Left lung (tissue), 10 donors: Measurements from ENCODE around the gene DDAH1. TPM values are rescaled to one million over a fixed set of nuclear protein-coding genes. Genes with fewer than 3 reads are reported as not detected.

ENCODE experiments used
- ATAC-seq: fragments of 200-7000 bp; cut with Tn5 transposase; one replicate; pipeline ENCODE4 v1.9.1; 2020; ENCODE audit warnings: moderate library complexity
- DNase-seq, 4 donors: peaks; one replicate each; pipeline ENCODE4 v3.0.0-alpha.2; 2013 to 2020
- H3K27ac ChIP-seq, 2 donors: fragments of 200-600 bp; sonication (generic) in 1 of 2; one replicate each; pipeline versions ENCODE4 v1.5.0 to v1.8.0; 2020 to 2021
- H3K27me3 ChIP-seq, 2 donors: fragments of 200-600 bp; sonication (generic) in 1 of 2; one replicate each; pipeline versions ENCODE4 v1.5.0 to v1.8.0; 2020 to 2021
- H3K36me3 ChIP-seq, 2 donors: fragments of 200-600 bp; sonication (generic) in 1 of 2; one replicate each; pipeline versions ENCODE4 v1.5.0 to v1.8.0; 2020 to 2021
- H3K4me1 ChIP-seq, 2 donors: fragments of 200-600 bp; one replicate each; pipeline ENCODE4 v1.8.0; 2021
- H3K4me3 ChIP-seq, 2 donors: fragments of 200-600 bp; sonication (generic) in 1 of 2; one replicate each; pipeline versions ENCODE4 v1.5.0 to v1.8.0; 2020 to 2021; ENCODE audit warnings: mild to moderate bottlenecking in 1 of 2
- H3K9me3 ChIP-seq, 2 donors: fragments of 200-600 bp; sonication (generic) in 1 of 2; one replicate each; pipeline versions ENCODE4 v1.5.0 to v1.8.0; 2020 to 2021
- CTCF ChIP-seq, 2 donors: fragments of 200-600 bp; sonication (generic) in 1 of 2; IDR thresholded peaks; one replicate each; pipeline versions ENCODE4 v1.5.0 to v1.8.0; 2021; ENCODE audit warnings: antibody characterized with exemption in 2 of 2
- intact Hi-C, 2 donors: fragments of 100-400 bp; cut with DNase I; formaldehyde crosslinking; loops; one replicate each; pipeline versions ENCODE4 v1.11.2 to v1.14.2; 2022
- polyA plus RNA-seq, 6 donors: library from polyadenylated mRNA; unstranded; fragments of 120-200 nt; gene quantifications; one replicate each; pipeline ENCODE4 v1.2.1, GENCODE V29; 2013; ENCODE audit not compliant: insufficient read length in 6 of 6
- total RNA-seq, 2 donors: library from RNA; stranded (reverse); fragmentation: NEBNext Ultra II Directional; extraction: Animal tissue kit (Norgen Biotek cat#: 25700); gene quantifications; one replicate each; pipeline ENCODE4 v1.2.1, GENCODE V29; 2021
- donor health status: DM: no; HTN: yes; CAD: no.
- donor health status: DM: no; HTN: no; CAD: no.

The DDAH1 gene
- total and polyA plus RNA-seq, 8 donors = 71.5 to 121 (median 89.8) TPM

GRCh38 chr1:85447006-85447943 is 17.7 kb downstream of the DDAH1 start:
- Histone ChIP-seq H3K4me1 (no peaks in the 10 kb centered on the region), H3K27ac (no peak overlapping the region), H3K4me3 (no peak overlapping the region), H3K9me3 (no peaks in the 10 kb centered on the region), H3K36me3 (no peaks in the 10 kb centered on the region), H3K27me3 (no peaks in the 10 kb centered on the region)
- DNase-seq (no peak), ATAC-seq (no peak)
- TF ChIP-seq CTCF (IDR thresholded peaks at IDR 0.05) = no peak
- intact Hi-C loops = no loop called here

GRCh38 chr1:85445906-85446305 is 19.1 kb downstream of the DDAH1 start:
- Histone ChIP-seq H3K4me1 (no peaks in the 10 kb centered on the region), H3K27me3 (no peaks in the 10 kb centered on the region), H3K27ac (no peak overlapping the region), H3K4me3 (no peak overlapping the region), H3K36me3 (no peaks in the 10 kb centered on the region), H3K9me3 (no peaks in the 10 kb centered on the region)
- intact Hi-C loops = no loop called here
- no peak for DNase-seq
- TF ChIP-seq CTCF (IDR thresholded peaks at IDR 0.05) = no peak
- no peak for ATAC-seq

GRCh38 chr1:85444381-85444780 is 20.6 kb downstream of the DDAH1 start:
- no peaks in the 10 kb centered on the region for H3K4me1 ChIP-seq
- H3K27ac ChIP-seq = no peak overlapping the region
- no peak for TF ChIP-seq CTCF (IDR thresholded peaks at IDR 0.05)
- H3K27me3 ChIP-seq = no peaks in the 10 kb centered on the region
- DNase-seq (no peak), ATAC-seq (no peak)
- no peak overlapping the region for H3K4me3 ChIP-seq
- intact Hi-C loops = no loop called here
- no peaks in the 10 kb centered on the region for H3K9me3 ChIP-seq
- H3K36me3 ChIP-seq = no peaks in the 10 kb centered on the region

GRCh38 chr1:85440612-85441011 is 24.3 kb downstream of the DDAH1 start:
- Histone ChIP-seq H3K4me3 (no peak overlapping the region), H3K36me3 (no peaks in the 10 kb centered on the region), H3K27me3 (no peaks in the 10 kb centered on the region), H3K4me1 (no peaks in the 10 kb centered on the region), H3K27ac (no peak overlapping the region), H3K9me3 (no peaks in the 10 kb centered on the region)
- intact Hi-C loops = no loop called here
- ATAC-seq = no peak
- TF ChIP-seq CTCF (IDR thresholded peaks at IDR 0.05) = no peak
- no peak for DNase-seq

GRCh38 chr1:85438353-85438752 is 26.6 kb downstream of the DDAH1 start:
- no peaks in the 10 kb centered on the region for H3K36me3 ChIP-seq
- intact Hi-C loops = no loop called here
- H3K4me1 ChIP-seq = no peaks in the 10 kb centered on the region
- peak in 1 of 4 donors; percentile 39 for DNase-seq
- no peaks in the 10 kb centered on the region for H3K9me3 ChIP-seq
- ATAC-seq = no peak
- no peak for TF ChIP-seq CTCF (IDR thresholded peaks at IDR 0.05)
- H3K27ac ChIP-seq = no peak overlapping the region
- no peak overlapping the region for H3K4me3 ChIP-seq
- no peaks in the 10 kb centered on the region for H3K27me3 ChIP-seq
